HG03025 (cell line): ENCODE measurements around the gene SHROOM3.

Experiments
- ATAC-seq: cut with Tn5 transposase; IDR thresholded peaks from one replicate; pipeline ENCODE4 v1.9.1; 2021; ENCODE audit warnings: mild to moderate bottlenecking, moderate library complexity; ENCODE audit not compliant: unreplicated experiment, low FRiP score

Gene SHROOM3

GRCh38 chr4:76683144-76683543 lies 248.1 kb downstream of the SHROOM3 start:
- no peak for ATAC-seq

- no peak for ATAC-seq
Measured at GRCh38 chr4:76687746-76688448, 252.9 kb downstream of the SHROOM3 start.

- no peak for ATAC-seq
Measured at GRCh38 chr4:76688619-76689144, 253.7 kb downstream of the SHROOM3 start.

- peak; percentile 52 for ATAC-seq
Measured at GRCh38 chr4:76689145-76689817, 254.3 kb downstream of the SHROOM3 start.

- ATAC-seq = no peak
Measured at GRCh38 chr4:76690011-76690905, 255.2 kb downstream of the SHROOM3 start.

GRCh38 chr4:76690906-76691275 lies 255.9 kb downstream of the SHROOM3 start:
- no peak for ATAC-seq

- ATAC-seq = no peak
Measured at GRCh38 chr4:76691807-76692582, 257.0 kb downstream of the SHROOM3 start.

GRCh38 chr4:76692761-76693160 lies 257.7 kb downstream of the SHROOM3 start:
- no peak for ATAC-seq

- no peak for ATAC-seq
Measured at GRCh38 chr4:76694056-76694455, 259.0 kb downstream of the SHROOM3 start.

- ATAC-seq = no peak
Measured at GRCh38 chr4:76696109-76696508, 261.1 kb downstream of the SHROOM3 start.

GRCh38 chr4:76697129-76697803 lies 262.2 kb downstream of the SHROOM3 start:
- peak; percentile 87 for ATAC-seq

GRCh38 chr4:76698141-76698540 lies 263.1 kb downstream of the SHROOM3 start:
- ATAC-seq = no peak

GRCh38 chr4:76699751-76700310 lies 264.8 kb downstream of the SHROOM3 start:
- ATAC-seq = no peak

GRCh38 chr4:76702440-76703122 lies 267.6 kb downstream of the SHROOM3 start:
- no peak for ATAC-seq

- no peak for ATAC-seq
Measured at GRCh38 chr4:76703123-76703490, 268.1 kb downstream of the SHROOM3 start.

- no peak for ATAC-seq
Measured at GRCh38 chr4:76703676-76704075, 268.6 kb downstream of the SHROOM3 start.

GRCh38 chr4:76704133-76704881 lies 269.3 kb downstream of the SHROOM3 start:
- ATAC-seq = no peak

- ATAC-seq = no peak
Measured at GRCh38 chr4:76705472-76705871, 270.4 kb downstream of the SHROOM3 start.
